Naive thymus-derived CD4-positive, alpha-beta T cell (primary cell): ENCODE results near the gene GALNT13. TPM values are rescaled to one million over a fixed set of nuclear protein-coding genes. Genes with fewer than 3 reads are reported as not detected.

Source experiments
- ATAC-seq: fragments of 150-1000 bp; cut with Tn5 transposase; 2 replicates; pipeline ENCODE4 v1.10.0; 2021; ENCODE audit warnings: mild to moderate bottlenecking, moderate library complexity
- CTCF ChIA-PET: fragments of 350-600 bp; sonication (Branson Sonifier 250); formaldehyde crosslinking; loops from one replicate; lab custom pipeline; 2021; ENCODE audit warnings: antibody characterized with exemption; lab: Charles Lee
- POLR2A ChIA-PET: fragments of 350-600 bp; sonication (Branson Sonifier 250); formaldehyde crosslinking; loops from one replicate; lab custom pipeline; 2021; ENCODE audit warnings: antibody characterized with exemption, inconsistent platforms; lab: Charles Lee
- DNase-seq, 9 donors: peaks; one replicate each; pipeline versions ENCODE4 v3.0.0 to v3.0.0-alpha.2; 2020 to 2022; ENCODE audit warnings: mixed read lengths in 1 of 9
- H3K27ac ChIP-seq: one replicate; pipeline ENCODE4 v1.7.0; 2013; ENCODE audit warnings: mild to moderate bottlenecking, low read depth, low read length, moderate library complexity
- H3K27me3 ChIP-seq, 2 donors: one replicate each; pipeline ENCODE4 v1.7.0; 2013; ENCODE audit warnings: low read length in 2 of 2, mild to moderate bottlenecking in 2 of 2, moderate library complexity in 2 of 2; ENCODE audit not compliant: control insufficient read depth in 2 of 2, insufficient read depth in 2 of 2
- H3K36me3 ChIP-seq, 3 experiments: 1 replicate in 2 of 3; 2 replicates in 1 of 3; pipeline ENCODE4 v1.7.0; 2013; ENCODE audit warnings: low read length in 3 of 3, mild to moderate bottlenecking in 3 of 3, moderate library complexity in 1 of 3; ENCODE audit not compliant: insufficient read depth in 3 of 3, control insufficient read depth in 2 of 3
- H3K4me1 ChIP-seq, 2 donors: one replicate each; pipeline ENCODE4 v1.7.0; 2013; ENCODE audit warnings: low read length in 2 of 2, mild to moderate bottlenecking in 2 of 2, moderate library complexity in 1 of 2; ENCODE audit not compliant: control insufficient read depth in 2 of 2, insufficient read depth in 2 of 2
- H3K4me3 ChIP-seq: 2 replicates; pipeline ENCODE4 v1.7.0; 2013; ENCODE audit warnings: mild to moderate bottlenecking, low read length
- H3K9me3 ChIP-seq, 3 experiments: 1 replicate in 2 of 3; 2 replicates in 1 of 3; pipeline ENCODE4 v1.7.0; 2013; ENCODE audit warnings: low read length in 3 of 3; ENCODE audit not compliant: control insufficient read depth in 2 of 3
- H3K27ac Mint-ChIP-seq, 9 donors: one replicate each; pipeline ENCODE4 v1.8.0; 2020 to 2022; ENCODE audit warnings: mixed read lengths in 9 of 9, mild to moderate bottlenecking in 8 of 9, moderate library complexity in 5 of 9, inconsistent platforms in 2 of 9
- H3K27me3 Mint-ChIP-seq, 5 donors: one replicate each; pipeline ENCODE4 v1.8.0; 2021 to 2022; ENCODE audit warnings: mixed read lengths in 5 of 5, mild to moderate bottlenecking in 1 of 5
- H3K36me3 Mint-ChIP-seq, 5 donors: one replicate each; pipeline ENCODE4 v1.8.0; 2020 to 2022; ENCODE audit warnings: mixed read lengths in 5 of 5, mild to moderate bottlenecking in 3 of 5, inconsistent platforms in 1 of 5
- H3K4me1 Mint-ChIP-seq, 7 donors: one replicate each; pipeline ENCODE4 v1.8.0; 2020 to 2022; ENCODE audit warnings: mixed read lengths in 7 of 7, mild to moderate bottlenecking in 3 of 7, inconsistent platforms in 1 of 7
- H3K4me3 Mint-ChIP-seq, 10 donors: one replicate each; pipeline ENCODE4 v1.8.0; 2020 to 2022; ENCODE audit warnings: mild to moderate bottlenecking in 10 of 10, mixed read lengths in 10 of 10, moderate library complexity in 6 of 10, inconsistent platforms in 2 of 10
- H3K9me3 Mint-ChIP-seq, 11 donors: one replicate each; pipeline ENCODE4 v1.8.0; 2020 to 2022; ENCODE audit warnings: mixed read lengths in 11 of 11, mild to moderate bottlenecking in 4 of 11, inconsistent platforms in 1 of 11, moderate library complexity in 1 of 11
- intact Hi-C, 2 donors: fragments of 100-400 bp; cut with micrococcal nuclease; formaldehyde crosslinking; loops; one replicate each; pipeline ENCODE4 v1.15.1; 2023
- polyA plus RNA-seq, 2 donors: library from polyadenylated mRNA; unstranded; fragments of 300-500 nt; fragmentation: Illumina TruSeq; gene quantifications; one replicate each; pipeline ENCODE4 v1.2.3, GENCODE V29; 2021
- total RNA-seq, 6 experiments: library from RNA in 5 of 6; stranded (reverse) in 5 of 6; gene quantifications; 1 replicate in 5 of 6; 2 replicates in 1 of 6; pipeline ENCODE4 v1.2.3 and lab custom pipeline; 2021 to 2026

Gene GALNT13
- total and polyA plus RNA-seq, 7 experiments from 2014 or later, result 0.44 TPM; not detected in 6

- Mint-ChIP-seq H3K36me3 (no peaks in the 10 kb centered on the region), H3K9me3 (peaks cover 0 to 15% (median 4%) of the 10 kb centered on the region in 11 donors), H3K27ac (peak overlapping the region in 7 of 9 donors; percentile 16 to 82 (median 49)), H3K4me3 (peak overlapping the region in 6 of 10 donors; percentile 29 to 53 (median 34)), H3K27me3 (no peaks in the 10 kb centered on the region), H3K4me1 (peaks cover 0 to 32% (median 9%) of the 10 kb centered on the region in 7 donors)
- ATAC-seq, result peak; percentile 47
- intact Hi-C loops, result loop anchor here in 1 of 2 donors (1.0 kb wide), 1 partner anchor 10 kb away; no protein-coding TSS in a partner anchor
- no peaks in the 10 kb centered on the region for H3K27me3 ChIP-seq
- no peaks in the 10 kb centered on the region for H3K4me1 ChIP-seq
- H3K9me3 ChIP-seq, result no peaks in the 10 kb centered on the region
- POLR2A ChIA-PET, result interaction anchor here (0.7 kb wide), 1 partner anchor 10 kb away, joined by 3 read pairs; no protein-coding TSS in a partner anchor
- CTCF ChIA-PET, result interaction anchor here (0.8 kb wide), 1 partner anchor 10 kb away, joined by 4 read pairs; no protein-coding TSS in a partner anchor
- DNase-seq, result peak in 4 of 9 donors; percentile 4 to 29 (median 16)
- H3K4me3 ChIP-seq, result no peak overlapping the region
- no peak overlapping the region for H3K27ac ChIP-seq
- no peaks in the 10 kb centered on the region for H3K36me3 ChIP-seq
Measured at GRCh38 chr2:154427453-154427852, 555.7 kb downstream of the GALNT13 start.

DNA sequence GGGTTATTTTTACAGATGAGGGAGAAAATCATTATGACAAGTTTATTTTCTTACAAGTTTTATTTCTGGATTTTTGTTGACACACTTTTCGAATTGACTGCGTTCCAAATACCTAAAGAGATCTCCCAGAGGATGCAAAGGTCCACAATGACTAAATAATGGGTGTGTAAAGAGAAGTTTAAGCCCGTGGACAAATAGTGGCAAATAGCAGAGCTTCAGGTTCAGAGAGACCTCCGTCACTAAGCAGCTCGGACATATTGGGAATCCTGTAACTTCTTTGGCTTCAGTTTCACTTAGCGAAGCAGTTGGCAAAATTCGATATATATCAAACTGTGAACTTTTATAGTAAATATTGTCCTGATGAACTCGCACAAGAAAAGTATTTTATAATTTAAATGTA, 556.3 kb downstream of the GALNT13 start:
- H3K27me3 Mint-ChIP-seq, result no peaks in the 10 kb centered on the region
- Histone ChIP-seq H3K9me3 (no peaks in the 10 kb centered on the region), H3K27me3 (no peaks in the 10 kb centered on the region), H3K4me3 (no peak overlapping the region), H3K27ac (no peak overlapping the region), H3K4me1 (no peaks in the 10 kb centered on the region), H3K36me3 (no peaks in the 10 kb centered on the region)
- no peaks in the 10 kb centered on the region for H3K36me3 Mint-ChIP-seq
- H3K9me3 Mint-ChIP-seq, result peaks cover 0 to 15% (median 4%) of the 10 kb centered on the region in 11 donors
- intact Hi-C loops, result no loop called here
- ATAC-seq (no peak), DNase-seq (no peak)
- H3K4me1 Mint-ChIP-seq, result peaks cover 0 to 32% (median 9%) of the 10 kb centered on the region in 7 donors
- H3K27ac Mint-ChIP-seq, result peak overlapping the region in 4 of 9 donors; percentile 27 to 76 (median 54)
- ChIA-PET CTCF (no interaction called here), POLR2A (interaction anchor here (0.7 kb wide), 1 partner anchor 9 kb away, joined by 3 read pairs; no protein-coding TSS in a partner anchor)
- H3K4me3 Mint-ChIP-seq, result peak overlapping the region in 4 of 10 donors; percentile 29 to 35 (median 34)

- H3K36me3 ChIP-seq, result no peaks in the 10 kb centered on the region
- no peaks in the 10 kb centered on the region for H3K9me3 ChIP-seq
- H3K27ac ChIP-seq, result no peak overlapping the region
- POLR2A ChIA-PET, result no interaction called here
- H3K4me1 Mint-ChIP-seq, result peaks cover 0 to 30% (median 13%) of the 10 kb centered on the region in 7 donors
- H3K36me3 Mint-ChIP-seq, result no peaks in the 10 kb centered on the region
- H3K4me1 ChIP-seq, result no peaks in the 10 kb centered on the region
- CTCF ChIA-PET, result interaction anchor here (0.7 kb wide), 1 partner anchor 15 kb away, joined by 3 read pairs; no protein-coding TSS in a partner anchor
- H3K27me3 ChIP-seq, result no peaks in the 10 kb centered on the region
- no peak overlapping the region for H3K4me3 Mint-ChIP-seq
- H3K9me3 Mint-ChIP-seq, result peaks cover 0 to 5% (median 2%) of the 10 kb centered on the region in 11 donors
- H3K27ac Mint-ChIP-seq, result no peak overlapping the region
- no peaks in the 10 kb centered on the region for H3K27me3 Mint-ChIP-seq
- no peak overlapping the region for H3K4me3 ChIP-seq
- ATAC-seq (no peak), DNase-seq (no peak)
- intact Hi-C loops, result no loop called here
Measured at GRCh38 chr2:154433010-154433409, 561.3 kb downstream of the GALNT13 start.

- no peaks in the 10 kb centered on the region for H3K27me3 ChIP-seq
- CTCF ChIA-PET, result interaction anchor here (1.4 kb wide), 1 partner anchor 10 kb away, joined by 4 read pairs; no protein-coding TSS in a partner anchor
- Mint-ChIP-seq H3K9me3 (peaks cover 0 to 4% (median 0%) of the 10 kb centered on the region in 11 donors), H3K27ac (peak overlapping the region in 4 of 9 donors; percentile 52 to 82 (median 60)), H3K36me3 (no peaks in the 10 kb centered on the region), H3K4me1 (peaks cover 0 to 19% (median 11%) of the 10 kb centered on the region in 7 donors), H3K4me3 (peak overlapping the region in 8 of 10 donors; percentile 25 to 69 (median 59)), H3K27me3 (no peaks in the 10 kb centered on the region)
- H3K36me3 ChIP-seq, result no peaks in the 10 kb centered on the region
- H3K9me3 ChIP-seq, result no peaks in the 10 kb centered on the region
- H3K4me3 ChIP-seq, result no peak overlapping the region
- peak; percentile 37 for ATAC-seq
- intact Hi-C loops, result loop anchor here in 1 of 2 donors (1.0 to 5.0 kb wide), 3 partner anchors 10 to 1480 kb away; no protein-coding TSS in a partner anchor
- POLR2A ChIA-PET, result interaction anchor here (0.7 kb wide), 1 partner anchor 9 kb away, joined by 3 read pairs; no protein-coding TSS in a partner anchor
- no peaks in the 10 kb centered on the region for H3K4me1 ChIP-seq
- peak in 4 of 9 donors; percentile 6 to 40 (median 23) for DNase-seq
- no peak overlapping the region for H3K27ac ChIP-seq
Measured at GRCh38 chr2:154437104-154437503, 565.4 kb downstream of the GALNT13 start.

- CTCF ChIA-PET, result interaction anchor here (1.2 kb wide), 1 partner anchor 36 kb away, joined by 3 read pairs; no protein-coding TSS in a partner anchor
- H3K9me3 Mint-ChIP-seq, result peaks cover 0 to 4% (median 0%) of the 10 kb centered on the region in 11 donors
Measured at GRCh38 chr2:154439156-154439555, 567.4 kb downstream of the GALNT13 start.

DNA sequence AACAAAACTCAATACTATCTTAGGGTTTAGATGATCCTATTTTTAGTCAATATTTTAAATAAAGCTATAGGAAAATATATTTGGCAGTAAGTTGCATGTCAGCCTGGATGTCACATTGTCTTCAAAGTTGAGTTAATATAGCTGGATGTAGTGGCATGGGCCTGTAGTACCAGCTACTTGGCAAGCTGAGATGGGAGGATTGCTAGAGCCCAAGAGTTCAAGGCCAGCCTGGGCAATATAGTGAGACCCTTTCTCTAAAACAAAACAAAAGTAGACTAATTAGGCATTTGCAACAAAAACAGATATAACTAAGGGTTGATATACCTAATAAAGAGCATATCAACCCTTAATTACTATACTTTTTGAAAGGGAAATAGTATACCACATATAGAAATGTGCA, 572.2 kb downstream of the GALNT13 start:
- H3K27ac ChIP-seq, result no peak overlapping the region
- intact Hi-C loops, result no loop called here
- H3K9me3 ChIP-seq, result no peaks in the 10 kb centered on the region
- no peak for ATAC-seq
- no peak for DNase-seq
- no peak overlapping the region for H3K4me3 ChIP-seq
- ChIA-PET CTCF (interaction anchor here (0.6 kb wide), 1 partner anchor 1809 kb away, joined by 3 read pairs; no protein-coding TSS in a partner anchor), POLR2A (interaction anchor here (0.6 kb wide), 1 partner anchor 29 kb away, joined by 3 read pairs; no protein-coding TSS in a partner anchor)
- no peaks in the 10 kb centered on the region for H3K4me1 Mint-ChIP-seq
- no peaks in the 10 kb centered on the region for H3K27me3 ChIP-seq
- no peaks in the 10 kb centered on the region for H3K36me3 ChIP-seq
- H3K27ac Mint-ChIP-seq, result no peak overlapping the region
- H3K4me3 Mint-ChIP-seq, result no peak overlapping the region
- no peaks in the 10 kb centered on the region for H3K36me3 Mint-ChIP-seq
- H3K4me1 ChIP-seq, result no peaks in the 10 kb centered on the region
- no peaks in the 10 kb centered on the region for H3K9me3 Mint-ChIP-seq
- H3K27me3 Mint-ChIP-seq, result no peaks in the 10 kb centered on the region

More at GRCh38 chr2:154439156-154439555, 567.4 kb downstream of the GALNT13 start:
- H3K9me3 ChIP-seq, result no peaks in the 10 kb centered on the region
- H3K4me1 ChIP-seq, result no peaks in the 10 kb centered on the region
- H3K4me1 Mint-ChIP-seq, result peaks cover 0 to 19% (median 11%) of the 10 kb centered on the region in 7 donors
- no peaks in the 10 kb centered on the region for H3K36me3 Mint-ChIP-seq
- H3K36me3 ChIP-seq, result no peaks in the 10 kb centered on the region
- H3K4me3 ChIP-seq, result no peak overlapping the region
- H3K27me3 ChIP-seq, result no peaks in the 10 kb centered on the region
- DNase-seq, result no peak
- no peak for ATAC-seq
- no peaks in the 10 kb centered on the region for H3K27me3 Mint-ChIP-seq
- no peak overlapping the region for H3K27ac ChIP-seq
- intact Hi-C loops, result loop anchor here in 1 of 2 donors (5.0 kb wide), 1 partner anchor 1482 kb away; no protein-coding TSS in a partner anchor
- POLR2A ChIA-PET, result no interaction called here
- no peak overlapping the region for H3K27ac Mint-ChIP-seq
- H3K4me3 Mint-ChIP-seq, result no peak overlapping the region
